AG04449 (cell line): Measurements from ENCODE around the gene RAD18.

Experiments used
- CTCF ChIA-PET: fragments of 350-600 bp; formaldehyde crosslinking; extraction: SDS; loops from one replicate; lab custom pipeline; 2021; ENCODE audit warnings: antibody characterized with exemption; lab: Yijun Ruan, JAX
- POLR2A ChIA-PET: fragments of 400-600, 350-600 bp; formaldehyde crosslinking; extraction: SDS; loops from one replicate; lab custom pipeline; 2020; ENCODE audit warnings: antibody characterized with exemption, inconsistent platforms; lab: Yijun Ruan, JAX
- DNase-seq: peaks from one replicate; pipeline ENCODE4 v3.0.0-alpha.2; 2010; ENCODE audit warnings: low read depth, low spot score
- H3K4me3 ChIP-seq: 2 replicates; pipeline ENCODE4 v1.5.1; 2011; ENCODE audit warnings: low read depth, mild to moderate bottlenecking, control low read depth, low read length
- CTCF ChIP-seq: IDR thresholded peaks from one replicate; pipeline ENCODE4 v1.5.1; 2011; ENCODE audit warnings: mild to moderate bottlenecking, moderate library complexity, low read length, control low read depth, inconsistent platforms; ENCODE audit not compliant: insufficient read depth; ENCODE audit errors: missing control alignments

RAD18 gene

GRCh38 chr3:8847317-8847716 is 116.0 kb downstream of the RAD18 start:
- ChIA-PET POLR2A (no interaction called here), CTCF (interaction anchor here (1.2 kb wide), 1 partner anchor 78 kb away, joined by 4 read pairs; the partner anchor contains the start of gene OXTR)
- no peak overlapping the region for H3K4me3 ChIP-seq
- no peak for DNase-seq
- no peak for TF ChIP-seq CTCF

- ChIA-PET POLR2A (no interaction called here), CTCF (interaction anchor here (1.3 kb wide), 1 partner anchor 76 kb away, joined by 3 read pairs; the partner anchor contains the start of gene OXTR)
- DNase-seq, result no peak
- no peak for TF ChIP-seq CTCF
- H3K4me3 ChIP-seq, result no peak overlapping the region
Measured at GRCh38 chr3:8846176-8846575, 117.1 kb downstream of the RAD18 start.

- no peak for TF ChIP-seq CTCF
- H3K4me3 ChIP-seq, result no peak overlapping the region
- ChIA-PET CTCF (interaction anchor here (1.3 kb wide), 1 partner anchor 76 kb away, joined by 3 read pairs; the partner anchor contains the start of gene OXTR), POLR2A (no interaction called here)
- no peak for DNase-seq
Measured at GRCh38 chr3:8845641-8846040, 117.6 kb downstream of the RAD18 start.

GRCh38 chr3:8843347-8843746 is 119.9 kb downstream of the RAD18 start:
- TF ChIP-seq CTCF, result no peak
- ChIA-PET POLR2A (no interaction called here), CTCF (no interaction called here)
- no peak for DNase-seq
- H3K4me3 ChIP-seq, result no peak overlapping the region

GRCh38 chr3:8842293-8842692 is 121.0 kb downstream of the RAD18 start:
- H3K4me3 ChIP-seq, result no peak overlapping the region
- ChIA-PET CTCF (interaction anchor here (3.4 kb wide), 1 partner anchor 9 kb away, joined by 15 read pairs; no protein-coding TSS in a partner anchor), POLR2A (no interaction called here)
- no peak for DNase-seq
- no peak for TF ChIP-seq CTCF

- ChIA-PET POLR2A (interaction anchor here (1.1 kb wide), 1 partner anchor 47 kb away, joined by 3 read pairs; no protein-coding TSS in a partner anchor), CTCF (interaction anchor here (1.5 to 3.4 kb wide), 2 partner anchors 10 to 72 kb away, joined by 3 to 15 read pairs; partner anchors contain the start of gene OXTR)
- DNase-seq, result no peak
- no peak overlapping the region for H3K4me3 ChIP-seq
- no peak for TF ChIP-seq CTCF
Measured at GRCh38 chr3:8841472-8841871, 121.8 kb downstream of the RAD18 start.
